HepG2 (cell line): ENCODE results near the gene DAAM1. TPM values are rescaled to one million over a fixed set of nuclear protein-coding genes. Genes with fewer than 3 reads are reported as not detected.

ENCODE experiments used
- ATAC-seq: fragments of 200-7000 bp; cut with Tn5 transposase; 3 replicates; pipeline ENCODE4 v1.9.1; 2020; ENCODE audit warnings: mild to moderate bottlenecking, moderate library complexity
- BruUV-seq: library from RNA; stranded (reverse); fragments of 400-500 nt; replicated peaks from 2 replicates; lab custom pipeline; 2021; lab: Mats Ljungman, UMichigan
- CTCF ChIA-PET: fragments of 300-600 bp; formaldehyde crosslinking; extraction: SDS; loops from one replicate; lab custom pipeline; 2021; ENCODE audit warnings: low total read pairs, inconsistent platforms, low intra/inter-chr PET ratio; lab: Yijun Ruan, JAX
- POLR2A ChIA-PET: fragments of 350-600 bp; sonication (Branson Sonifier 250); formaldehyde crosslinking; loops from one replicate; lab custom pipeline; 2020; ENCODE audit warnings: antibody characterized with exemption, inconsistent platforms; lab: Yijun Ruan, JAX
- DNase-seq: peaks from one replicate; pipeline ENCODE4 v3.0.0-alpha.2; 2015; ENCODE audit warnings: low spot score
- FAIRE-seq: peaks from 3 replicates; lab custom pipeline; 2011; peaks lifted over from hg19 to GRCh38; lab: Jason Lieb, UNC
- H2AFZ ChIP-seq: one replicate; pipeline ENCODE4 v1.6.1; 2011; ENCODE audit warnings: low read length, inconsistent platforms
- H3K27ac ChIP-seq: fragments of 300-600 bp; 3 replicates; pipeline ENCODE4 v1.8.0; 2011; ENCODE audit warnings: mixed run types, mild to moderate bottlenecking, mixed read lengths, low read length, inconsistent platforms; ENCODE audit not compliant: insufficient read depth; ENCODE audit errors: extremely low read length
- H3K27me3 ChIP-seq, 2 experiments: fragments of 200-600 bp in 1 of 2; 2 replicates in 1 of 2; 3 replicates in 1 of 2; pipeline versions ENCODE4 v1.6.0 to v1.8.0; 2011; ENCODE audit warnings: low read length in 2 of 2, mild to moderate bottlenecking in 2 of 2, moderate library complexity in 2 of 2, inconsistent platforms in 1 of 2; ENCODE audit not compliant: insufficient read depth in 2 of 2, control insufficient read depth in 1 of 2
- H3K36me3 ChIP-seq, 2 experiments: fragments of 200-600 bp in 1 of 2; replicated peaks in 1 of 2; 2 replicates in 1 of 2; 3 replicates in 1 of 2; pipeline versions ENCODE4 v1.5.1 to v1.8.0; 2011; ENCODE audit warnings: low read length in 2 of 2, inconsistent platforms in 1 of 2; ENCODE audit not compliant: insufficient read depth in 2 of 2, control insufficient read depth in 1 of 2
- H3K4me1 ChIP-seq: 2 replicates; pipeline ENCODE4 v1.5.1; 2012; ENCODE audit warnings: low read length, inconsistent platforms; ENCODE audit not compliant: insufficient read depth
- H3K4me2 ChIP-seq: 2 replicates; pipeline ENCODE4 v1.6.0; 2011; ENCODE audit warnings: low read depth, low read length, inconsistent platforms
- H3K4me3 ChIP-seq, 3 experiments: fragments of 200-600 bp in 1 of 3; sonication (generic), shearing (Covaris generic) in 1 of 3; replicated peaks in 1 of 3; 2 replicates each; pipeline ENCODE4 v1.5.1; 2011 to 2016; ENCODE audit warnings: low read length in 3 of 3, inconsistent platforms in 2 of 3, low read depth in 2 of 3, mild to moderate bottlenecking in 2 of 3, control low read depth in 1 of 3, mixed read lengths in 1 of 3; ENCODE audit not compliant: insufficient read depth in 1 of 3
- H3K79me2 ChIP-seq: one replicate; pipeline ENCODE4 v1.6.1; 2011; ENCODE audit warnings: low read length, inconsistent platforms; ENCODE audit not compliant: insufficient read depth
- H3K9ac ChIP-seq: 2 replicates; pipeline ENCODE4 v1.6.0; 2011; ENCODE audit warnings: mild to moderate bottlenecking, low read depth, low read length, inconsistent platforms; ENCODE audit not compliant: insufficient read depth
- H3K9me3 ChIP-seq: 2 replicates; pipeline ENCODE4 v1.5.1; 2012; ENCODE audit warnings: mild to moderate bottlenecking, low read length
- H4K20me1 ChIP-seq: 2 replicates; pipeline ENCODE4 v1.6.0; 2011; ENCODE audit warnings: inconsistent platforms, mild to moderate bottlenecking, low read length, moderate library complexity; ENCODE audit not compliant: insufficient read depth
- NAIF1 ChIP-seq: sonication (generic); formaldehyde crosslinking; IDR thresholded peaks from 2 replicates; pipeline ENCODE4 v1.5.0; 2020; ENCODE audit warnings: mild to moderate bottlenecking, missing genetic modification reagents, borderline replicate concordance
- NRL ChIP-seq: sonication (generic); formaldehyde crosslinking; IDR thresholded peaks from 2 replicates; pipeline ENCODE4 v1.5.0; 2020; ENCODE audit warnings: missing genetic modification reagents, mild to moderate bottlenecking, moderate library complexity, borderline replicate concordance
- RXRB ChIP-seq: IDR thresholded peaks from 2 replicates; pipeline ENCODE4 v1.6.1; 2016; ENCODE audit warnings: borderline replicate concordance, missing genetic modification reagents, missing compliant biosample characterization
- SAFB2 ChIP-seq: sonication (generic); formaldehyde crosslinking; IDR thresholded peaks from 2 replicates; pipeline ENCODE4 v1.5.1; 2020; ENCODE audit warnings: missing genetic modification reagents, low read depth, mild to moderate bottlenecking, borderline replicate concordance
- SALL1 ChIP-seq: sonication (generic); formaldehyde crosslinking; IDR thresholded peaks from 2 replicates; pipeline ENCODE4 v1.8.0; 2022; ENCODE audit warnings: mild to moderate bottlenecking, missing genetic modification reagents
- SAP130 ChIP-seq: IDR thresholded peaks from 2 replicates; pipeline ENCODE4 v1.6.1; 2016; ENCODE audit warnings: low read depth
- SETDB1 ChIP-seq: sonication (generic); formaldehyde crosslinking; IDR thresholded peaks from 2 replicates; pipeline ENCODE4 v1.5.1; 2020; ENCODE audit warnings: missing genetic modification reagents, mild to moderate bottlenecking, borderline replicate concordance
- SOX13 ChIP-seq, 3 experiments: fragments of 450-650 bp in 1 of 3; sonication (generic) in 1 of 3; formaldehyde crosslinking in 1 of 3; IDR thresholded peaks in 2 of 3; conservative IDR thresholded peaks in 1 of 3; 2 replicates each; pipeline versions ENCODE4 v1.5.0 to v1.6.1; 2016 to 2020; ENCODE audit warnings: antibody characterized with exemption in 1 of 3, mild to moderate bottlenecking in 1 of 3, missing compliant biosample characterization in 1 of 3, missing genetic modification reagents in 1 of 3, moderate library complexity in 1 of 3
- TBL1XR1 ChIP-seq: fragments of 150-350 bp; IDR thresholded peaks from 2 replicates; pipeline ENCODE4 v1.6.1; 2014; ENCODE audit warnings: borderline replicate concordance, low read length; ENCODE audit not compliant: partially characterized antibody
- TSC22D2 ChIP-seq: sonication (generic); formaldehyde crosslinking; IDR thresholded peaks from 2 replicates; pipeline ENCODE4 v1.5.1; 2020; ENCODE audit warnings: missing genetic modification reagents, mild to moderate bottlenecking, borderline replicate concordance
- ZFP36L2 ChIP-seq: sonication (generic); formaldehyde crosslinking; IDR thresholded peaks from 2 replicates; pipeline ENCODE4 v1.4.0; 2020; ENCODE audit warnings: missing genetic modification reagents
- ZNF101 ChIP-seq: sonication (generic); formaldehyde crosslinking; IDR thresholded peaks from 2 replicates; pipeline ENCODE4 v1.4.0; 2020; ENCODE audit warnings: mild to moderate bottlenecking, low read depth, missing genetic modification reagents, borderline replicate concordance
- ZNF256 ChIP-seq: sonication (generic); formaldehyde crosslinking; conservative IDR thresholded peaks from 2 replicates; pipeline ENCODE4 v1.4.0; 2020; ENCODE audit warnings: missing genetic modification reagents
- ZNF350 ChIP-seq: sonication (generic); formaldehyde crosslinking; IDR thresholded peaks from 2 replicates; pipeline ENCODE4 v1.4.0; 2020; ENCODE audit warnings: mild to moderate bottlenecking, low read depth, missing genetic modification reagents, borderline replicate concordance
- ZNF382 ChIP-seq: sonication (generic); formaldehyde crosslinking; IDR thresholded peaks from 2 replicates; pipeline ENCODE4 v1.5.0; 2020; ENCODE audit warnings: missing genetic modification reagents, mild to moderate bottlenecking, borderline replicate concordance
- ZNF782 ChIP-seq: sonication (generic); formaldehyde crosslinking; IDR thresholded peaks from 2 replicates; pipeline ENCODE4 v1.4.0; 2020; ENCODE audit warnings: missing genetic modification reagents, mild to moderate bottlenecking, borderline replicate concordance
- WGBS: methylation state at CpG from one replicate; pipeline ENCODE4 v1.1.6; 2017; ENCODE audit warnings: low lambda C conversion rate; 5-methylcytosine and 5-hydroxymethylcytosine counted together
- in situ Hi-C: cut with HindIII; loops from 2 replicates; pipeline ENCODE4 v1.10.0; 2017; ENCODE audit warnings: low pct_unique_long_range_greater_than_20kb; ENCODE audit not compliant: extremely low pct_ligation_motif_present
- intact Hi-C: fragments of 100-400 bp; cut with micrococcal nuclease; formaldehyde crosslinking; loops from one replicate; pipeline ENCODE4 v1.10.0; 2022; ENCODE audit not compliant: unreplicated experiment
- polyA plus RNA-seq, 8 experiments: library from polyadenylated mRNA; depleted of rRNA in 3 of 8; stranded (reverse) in 7 of 8; unstranded in 1 of 8; fragments of >200 nt; fragmentation: Illumina TruSeq in 4 of 8; extraction: Trizol in 4 of 8; gene quantifications; 2 replicates each; pipeline versions ENCODE4 v1.2.1 to v1.2.3, GENCODE V29; 2011 to 2016; ENCODE audit warnings: low read depth in 4 of 8, missing spikeins in 1 of 8, mixed read lengths in 1 of 8; ENCODE audit not compliant: insufficient read depth in 1 of 8
- total RNA-seq, 5 experiments: library from RNA; depleted of rRNA; stranded (reverse); fragments of >200 nt; fragmentation: Illumina TruSeq; extraction: Trizol; gene quantifications; 2 replicates each; pipeline ENCODE4 v1.2.3, GENCODE V29; 2016; ENCODE audit warnings: low read depth in 1 of 5
- TF ChIP-seq, protein P1 (sequence below): sonication (generic); formaldehyde crosslinking; IDR thresholded peaks from 2 replicates; pipeline ENCODE4 v1.8.1; 2023; ENCODE audit warnings: mild to moderate bottlenecking, missing genetic modification reagents, borderline replicate concordance
- TF ChIP-seq, protein P2 (sequence below): sonication (generic); formaldehyde crosslinking; IDR thresholded peaks from 2 replicates; pipeline ENCODE4 v1.5.1; 2020; ENCODE audit warnings: mild to moderate bottlenecking, moderate library complexity, missing genetic modification reagents

The DAAM1 gene
- total and polyA plus RNA-seq, 2 of the 13 experiments (the other 11 are each of a cell fraction or from before 2014, with no cell fraction given): 10.9 to 24.5 TPM

DNA sequence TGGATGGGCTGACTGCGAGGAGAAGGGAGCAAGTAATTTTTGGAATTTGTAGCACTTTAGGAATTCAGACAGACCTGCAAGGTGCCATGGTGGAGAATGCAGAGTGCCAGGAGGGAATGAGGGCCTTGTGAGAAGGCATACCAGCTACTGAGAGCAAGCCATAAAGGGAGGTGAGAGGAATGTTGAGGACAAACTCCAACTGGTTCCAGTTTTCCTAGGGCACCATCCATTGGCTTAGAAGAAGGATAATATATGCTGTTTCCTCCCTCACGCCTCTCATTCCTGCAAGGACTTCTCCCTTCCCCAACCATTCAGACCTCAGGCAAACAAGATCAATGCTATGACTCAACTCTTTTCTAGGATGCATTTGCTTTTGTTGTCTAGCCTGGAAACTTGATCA lies 11.2 kb upstream of the DAAM1 start:
- 21% methylated on average over 2 of the region's 2 CpGs for WGBS
- DNase-seq (no peak), ATAC-seq (no peak), FAIRE-seq (no peak)
- Histone ChIP-seq H3K4me1 (peaks cover 9% of the 10 kb centered on the region), H2AFZ (no peak overlapping the region), H3K27me3 (peaks cover 0 to 6% of the 10 kb centered on the region in 2 experiments; a peak in 1 of 5 replicates), H3K27ac (no peak overlapping the region), H4K20me1 (no peaks in the 10 kb centered on the region), H3K36me3 (no peaks in the 10 kb centered on the region), H3K9me3 (no peaks in the 10 kb centered on the region), H3K4me3 (no peak overlapping the region), H3K79me2 (no peaks in the 10 kb centered on the region), H3K9ac (no peak overlapping the region), H3K4me2 (no peak overlapping the region)
- ChIA-PET CTCF (no interaction called here), POLR2A (no interaction called here)
- in situ Hi-C loops (no loop called here), intact Hi-C loops (no loop called here)
- TF ChIP-seq NRL (CRISPR knock-in tag) (no peak), RXRB (CRISPR knock-in tag) (no peak), SAP130 (no peak)
- no TSS peak for BruUV-seq

DNA sequence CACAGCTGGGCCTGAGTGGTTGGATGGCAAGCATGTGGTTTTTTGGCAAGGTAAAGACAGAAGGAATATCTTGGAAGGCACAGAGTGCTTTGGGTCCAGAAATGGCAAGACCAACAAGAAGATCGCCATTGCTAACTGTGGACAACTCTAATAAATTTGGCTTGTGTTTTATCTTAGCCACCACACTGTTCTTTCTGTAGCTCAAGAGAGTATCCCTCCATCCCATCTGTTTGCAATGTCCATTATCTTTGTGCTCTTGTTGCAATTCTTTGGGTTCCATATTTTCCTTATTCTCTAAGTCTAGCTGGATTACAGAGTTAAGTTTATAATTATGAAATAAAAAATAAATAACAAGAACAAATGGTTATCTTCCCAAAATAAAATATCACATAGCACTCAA lies 6.7 kb upstream of the DAAM1 start:
- WGBS: 92% methylated on average over 1 of the region's 1 CpG
- H3K4me3 ChIP-seq: no peak overlapping the region
- H2AFZ ChIP-seq: no peak overlapping the region
- H3K4me1 ChIP-seq: peaks cover 7% of the 10 kb centered on the region; the same call in 1 of the 2 replicates
- CTCF ChIA-PET: no interaction called here
- H3K79me2 ChIP-seq: no peaks in the 10 kb centered on the region
- FAIRE-seq (no peak), ATAC-seq (no peak), DNase-seq (no peak)
- H3K9me3 ChIP-seq: no peaks in the 10 kb centered on the region
- H4K20me1 ChIP-seq: no peaks in the 10 kb centered on the region
- no peak overlapping the region for H3K9ac ChIP-seq
- BruUV-seq: no TSS peak
- POLR2A ChIA-PET: no interaction called here
- H3K36me3 ChIP-seq: no peaks in the 10 kb centered on the region
- no peak overlapping the region for H3K4me2 ChIP-seq
- H3K27ac ChIP-seq: no peak overlapping the region
- in situ Hi-C loops: no loop called here
- intact Hi-C loops: no loop called here
- H3K27me3 ChIP-seq: peaks cover 0 to 10% of the 10 kb centered on the region in 2 experiments; a peak in 1 of 5 replicates
- TF ChIP-seq SETDB1 (CRISPR knock-in tag) (no peak), ZNF101 (CRISPR knock-in tag) (no peak), SOX13 (IDR thresholded peaks at IDR 0.05) (no peak), SOX13 (CRISPR knock-in tag; conservative IDR thresholded peaks at IDR 0.05 in 1 of 2, IDR thresholded peaks at IDR 0.05 in 1 of 2) (no peak), ZFP36L2 (CRISPR knock-in tag) (no peak), ZNF782 (CRISPR knock-in tag) (no peak), ZNF382 (CRISPR knock-in tag) (no peak), ZNF256 (CRISPR knock-in tag) (no peak), NAIF1 (CRISPR knock-in tag) (no peak), SALL1 (no peak), TSC22D2 (CRISPR knock-in tag) (no peak), TBL1XR1 (no peak), SAFB2 (CRISPR knock-in tag) (no peak), ZNF350 (no peak)
- TF ChIP-seq, protein P1, sequence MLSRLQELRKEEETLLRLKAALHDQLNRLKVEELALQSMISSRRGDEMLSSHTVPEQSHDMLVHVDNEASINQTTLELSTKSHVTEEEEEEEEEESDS (CRISPR knock-in tag): no peak
- TF ChIP-seq, protein P2, sequence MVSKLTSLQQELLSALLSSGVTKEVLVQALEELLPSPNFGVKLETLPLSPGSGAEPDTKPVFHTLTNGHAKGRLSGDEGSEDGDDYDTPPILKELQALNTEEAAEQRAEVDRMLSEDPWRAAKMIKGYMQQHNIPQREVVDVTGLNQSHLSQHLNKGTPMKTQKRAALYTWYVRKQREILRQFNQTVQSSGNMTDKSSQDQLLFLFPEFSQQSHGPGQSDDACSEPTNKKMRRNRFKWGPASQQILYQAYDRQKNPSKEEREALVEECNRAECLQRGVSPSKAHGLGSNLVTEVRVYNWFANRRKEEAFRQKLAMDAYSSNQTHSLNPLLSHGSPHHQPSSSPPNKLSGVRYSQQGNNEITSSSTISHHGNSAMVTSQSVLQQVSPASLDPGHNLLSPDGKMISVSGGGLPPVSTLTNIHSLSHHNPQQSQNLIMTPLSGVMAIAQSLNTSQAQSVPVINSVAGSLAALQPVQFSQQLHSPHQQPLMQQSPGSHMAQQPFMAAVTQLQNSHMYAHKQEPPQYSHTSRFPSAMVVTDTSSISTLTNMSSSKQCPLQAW: no peak
